HG03432 (cell line): Measurements from ENCODE around the gene FAM120B.

Experiments used
- ATAC-seq: cut with Tn5 transposase; IDR thresholded peaks from one replicate; pipeline ENCODE4 v1.9.1; 2021; ENCODE audit warnings: mild to moderate bottlenecking, moderate library complexity; ENCODE audit not compliant: unreplicated experiment

Gene FAM120B

DNA sequence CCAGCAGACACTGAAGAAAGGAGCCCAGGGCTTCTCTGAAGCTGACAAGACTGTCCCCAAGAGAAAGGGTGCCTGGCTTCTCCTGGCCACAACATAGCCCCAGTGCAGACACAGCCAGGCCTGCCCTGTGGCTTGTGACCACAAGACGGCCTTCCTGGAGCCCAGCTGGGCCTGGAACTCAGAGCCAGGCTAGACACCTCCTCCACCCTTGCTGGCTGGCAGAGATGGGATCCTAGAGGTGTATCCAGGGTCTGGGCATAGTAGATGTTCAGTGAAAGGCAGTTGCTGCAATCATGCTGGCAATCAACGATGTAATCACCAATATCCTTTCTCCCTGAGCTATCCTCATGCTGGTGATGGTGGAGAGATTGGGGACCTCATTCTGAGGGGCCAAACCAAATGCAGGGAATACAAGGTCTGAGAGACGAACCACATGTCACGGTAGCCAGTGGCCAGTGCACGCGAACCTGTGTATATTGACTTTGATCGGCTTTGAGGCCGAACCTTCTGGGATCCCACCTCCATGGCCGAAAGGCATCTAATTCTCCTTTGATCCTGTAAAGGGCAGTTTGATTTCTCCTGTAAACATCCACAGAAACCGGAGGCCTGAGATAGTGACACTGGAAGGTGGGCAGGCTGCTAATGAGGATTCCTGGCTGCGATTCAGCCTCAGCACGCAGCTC lies 131.3 kb downstream of the FAM120B start:
- no peak for ATAC-seq

DNA sequence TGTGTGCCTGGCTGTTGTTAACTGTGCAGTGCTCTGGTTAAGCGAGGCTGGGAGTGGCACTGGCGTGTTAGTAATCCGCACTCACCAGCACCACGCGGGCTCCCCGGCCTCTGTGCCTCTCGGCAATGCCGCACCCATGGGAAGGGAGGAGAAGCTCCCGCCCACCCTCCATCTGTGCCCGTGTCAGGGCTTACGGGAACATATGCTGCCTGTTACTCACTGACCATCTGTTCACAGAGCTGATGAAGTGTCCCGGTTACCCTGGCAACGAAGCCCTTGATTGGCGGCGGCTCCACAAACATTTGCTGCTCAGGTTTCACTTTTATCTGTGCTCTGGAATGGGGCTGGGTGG lies 131.8 kb downstream of the FAM120B start:
- ATAC-seq = peak; percentile 98

DNA sequence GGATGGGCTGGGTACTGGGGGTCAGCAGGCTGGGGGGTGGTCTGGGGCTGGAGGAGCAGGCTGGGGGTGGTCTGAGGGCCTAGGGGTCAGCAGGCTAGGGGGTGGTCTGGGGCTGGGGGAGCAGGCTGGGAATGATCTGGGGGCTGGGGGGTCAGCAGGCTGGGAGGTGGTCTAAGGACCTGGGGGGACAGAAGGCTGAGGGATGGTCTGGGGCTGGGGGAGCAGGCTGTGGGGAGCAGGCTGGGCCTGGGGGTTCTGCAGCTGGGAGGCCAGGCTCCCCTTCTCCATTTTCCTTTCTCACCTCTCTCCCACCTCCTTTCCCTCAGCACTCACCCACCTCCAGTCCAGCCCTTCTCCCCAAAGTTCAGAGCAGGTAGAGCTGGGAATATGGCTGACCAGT lies 132.3 kb downstream of the FAM120B start:
- ATAC-seq = no peak

DNA sequence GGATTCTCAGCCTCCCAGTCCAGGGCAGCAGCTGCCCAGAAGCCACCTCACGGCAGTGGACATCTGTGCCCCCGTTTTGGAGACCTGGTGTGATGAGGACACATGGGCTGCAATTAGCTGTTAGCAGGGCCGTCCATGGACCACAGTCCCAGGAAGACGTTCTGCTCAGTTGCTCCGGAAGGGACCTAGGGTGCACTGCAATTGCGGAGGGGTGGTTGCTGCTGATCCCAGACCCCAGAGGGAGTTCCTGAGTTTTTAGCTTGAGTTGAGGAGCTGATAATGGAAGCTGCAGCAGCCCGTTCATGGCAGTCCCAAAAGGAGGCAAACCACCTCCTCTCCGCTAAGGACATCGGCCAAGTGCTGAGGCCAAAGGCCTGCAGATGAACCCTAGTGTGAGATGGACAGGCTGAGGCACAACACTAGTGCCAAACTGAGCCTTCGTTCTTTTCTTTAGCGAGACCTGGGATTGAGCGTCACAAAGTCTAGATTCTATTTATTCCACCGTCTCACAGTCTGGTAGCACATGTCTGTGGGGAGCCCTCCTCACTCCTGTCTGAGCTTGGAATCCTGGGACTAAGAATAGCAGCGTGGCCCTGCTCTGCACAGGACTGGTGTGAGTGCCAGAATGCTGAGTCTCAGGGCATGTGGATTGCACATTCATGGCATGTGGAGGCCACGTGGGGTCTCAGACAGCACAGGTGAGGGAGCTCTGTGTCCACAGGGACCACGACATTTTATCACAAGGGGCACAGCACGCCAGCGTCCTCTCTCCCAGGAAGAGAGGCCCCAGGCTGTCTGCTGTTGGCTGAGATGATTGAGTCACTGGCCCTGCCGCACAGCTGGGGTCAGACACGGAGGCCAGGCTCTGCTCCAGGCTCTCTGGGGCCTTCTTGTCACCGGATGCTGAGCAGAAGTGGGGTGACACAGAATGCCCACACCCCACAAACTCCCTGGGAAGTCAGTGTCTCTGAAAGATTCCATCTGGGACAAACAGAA lies 133.1 kb downstream of the FAM120B start:
- ATAC-seq = no peak

DNA sequence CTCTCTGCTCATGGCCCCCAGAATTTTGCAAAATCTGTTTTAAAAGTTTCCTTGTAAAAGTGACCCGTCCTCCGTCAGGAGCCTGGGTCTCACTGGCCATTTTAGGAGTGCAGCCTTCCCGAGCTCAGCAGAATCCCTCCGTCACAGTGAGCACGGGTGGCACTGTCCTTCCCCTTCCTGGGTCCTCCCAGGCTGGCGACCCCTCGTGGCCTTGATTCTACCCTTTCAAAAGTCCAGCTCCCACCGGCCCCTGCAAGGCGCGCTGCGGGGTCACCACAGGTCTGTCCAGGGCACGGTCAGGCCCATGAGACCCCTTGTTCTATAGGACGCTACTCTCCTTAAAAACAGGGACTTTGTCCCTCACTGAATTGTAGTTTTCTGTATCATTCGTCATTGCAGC lies 133.9 kb downstream of the FAM120B start:
- no peak for ATAC-seq

DNA sequence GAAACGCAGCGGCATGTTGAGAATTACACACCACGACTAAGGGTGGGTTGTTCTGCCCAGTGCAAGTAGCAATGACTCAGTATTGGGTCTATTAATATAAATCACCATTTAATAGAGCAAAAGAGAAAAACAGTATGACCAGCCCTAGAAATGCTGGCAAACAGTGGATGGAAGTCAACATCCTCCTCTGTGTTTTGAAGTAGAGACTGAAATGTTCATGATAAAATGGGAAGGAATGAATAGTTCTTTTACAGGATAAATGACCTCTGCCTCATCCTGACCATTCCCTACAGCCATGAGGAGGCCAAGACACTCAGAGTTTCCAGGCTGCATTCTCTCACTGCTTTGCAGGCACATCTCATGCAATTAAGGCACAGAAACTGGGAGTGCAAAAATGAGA lies 134.8 kb downstream of the FAM120B start:
- ATAC-seq = no peak

DNA sequence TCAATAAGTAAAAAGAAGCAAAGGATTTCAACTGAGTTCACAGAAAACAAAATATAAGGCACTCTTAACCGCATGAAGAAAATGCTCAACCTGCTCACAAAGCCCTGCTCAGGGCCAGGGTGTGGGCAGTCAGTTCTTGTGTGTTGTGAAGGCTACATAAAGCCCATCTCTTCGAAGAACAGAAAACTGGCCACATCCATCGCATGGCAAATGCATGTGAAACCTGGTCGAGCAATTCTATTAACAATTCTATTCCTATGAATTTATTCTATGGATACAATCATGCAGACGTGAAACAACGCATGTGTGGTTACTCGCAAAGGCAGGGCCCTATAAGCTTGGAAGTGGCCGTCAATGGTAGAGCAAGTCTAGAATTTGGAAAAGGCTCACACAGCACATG lies 136.0 kb downstream of the FAM120B start:
- no peak for ATAC-seq

DNA sequence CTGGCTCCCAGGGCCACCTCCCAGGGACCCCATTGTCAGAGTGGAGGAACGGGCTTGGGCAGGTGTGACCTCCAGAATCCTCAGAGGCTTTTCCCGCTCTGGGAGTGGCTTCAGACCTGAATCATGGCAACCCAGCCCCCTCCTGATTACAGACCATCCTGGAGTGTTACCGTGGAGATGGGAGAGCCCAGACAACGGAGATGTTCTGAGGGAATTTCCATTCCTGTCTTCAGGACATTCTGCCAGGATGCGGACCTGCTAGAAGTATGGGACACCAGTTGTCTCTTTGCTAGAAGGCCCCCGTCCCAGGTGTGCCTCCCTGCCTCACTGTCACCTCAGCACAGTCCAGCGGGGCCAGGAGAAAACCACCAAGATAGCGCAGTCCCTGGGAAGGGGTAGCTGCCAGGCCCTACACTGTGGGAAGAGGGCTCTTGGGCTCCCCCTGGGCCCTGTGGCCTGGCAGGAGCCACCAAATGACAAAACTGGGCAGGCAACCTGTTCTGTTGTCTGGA lies 136.6 kb downstream of the FAM120B start:
- no peak for ATAC-seq

DNA sequence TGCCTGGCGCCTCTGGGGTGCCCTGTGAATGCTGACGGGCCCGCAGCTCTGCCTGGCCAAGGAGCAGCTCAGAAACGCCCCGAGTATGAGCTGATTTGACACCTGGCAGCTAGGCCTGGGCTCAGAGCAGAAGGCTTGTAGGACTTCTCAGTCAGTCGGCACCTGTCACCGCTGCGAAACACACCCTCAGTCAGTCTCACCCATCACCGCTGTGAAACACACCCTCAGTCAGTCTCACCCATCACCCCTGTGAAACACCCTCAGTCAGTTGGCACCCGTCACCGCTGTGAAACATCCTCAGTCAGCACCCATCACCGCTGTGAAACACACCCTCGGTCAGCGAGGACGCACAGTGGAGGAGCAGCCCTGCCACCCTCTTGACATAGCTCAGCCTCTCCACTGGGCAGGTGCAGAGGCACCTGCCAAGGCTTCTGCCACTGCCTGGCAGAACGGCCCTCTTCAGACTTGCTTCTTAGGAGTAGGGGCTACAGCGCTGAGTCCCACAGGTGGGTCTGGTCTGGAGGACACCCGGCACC lies 137.6 kb downstream of the FAM120B start:
- no peak for ATAC-seq

DNA sequence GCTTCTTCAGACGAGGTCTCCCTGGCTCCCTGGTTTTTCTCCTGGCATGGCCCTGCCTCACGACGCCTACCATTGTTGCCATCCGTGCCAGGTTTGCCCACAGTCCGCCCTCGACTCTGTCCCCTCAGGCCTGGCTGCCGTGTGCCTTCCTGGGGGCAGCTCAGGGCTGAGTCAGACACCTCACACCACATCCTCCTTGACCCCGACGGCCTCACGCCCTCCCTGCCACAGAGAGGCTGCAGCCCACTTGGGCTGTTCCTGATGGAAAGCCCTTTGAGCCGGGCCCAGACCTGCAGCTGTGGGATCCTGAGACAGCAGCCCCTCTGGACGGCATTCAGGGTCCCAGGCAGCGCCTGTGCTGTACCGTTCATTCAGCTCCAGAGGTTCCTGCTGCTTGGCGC lies 138.3 kb downstream of the FAM120B start:
- no peak for ATAC-seq

DNA sequence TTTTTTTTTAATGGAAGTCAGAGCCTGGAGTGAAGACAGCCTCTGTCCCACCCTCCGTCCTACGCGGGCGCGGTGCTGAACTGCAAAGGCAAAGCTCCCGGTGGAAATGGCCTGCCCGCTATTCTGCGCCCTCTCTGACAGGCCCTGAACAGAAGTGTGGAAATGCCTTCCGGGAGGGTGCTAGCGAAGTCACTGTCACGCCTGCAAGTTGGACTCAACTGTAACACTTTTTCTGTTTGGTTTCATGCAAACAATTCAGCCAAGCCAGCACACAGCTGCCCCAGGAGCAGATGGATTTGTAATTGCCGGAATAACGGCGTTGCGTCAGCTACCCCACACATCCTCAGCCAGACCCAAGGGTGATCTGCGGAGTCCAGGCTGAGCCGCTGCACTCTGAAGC lies 138.9 kb downstream of the FAM120B start:
- ATAC-seq = no peak

DNA sequence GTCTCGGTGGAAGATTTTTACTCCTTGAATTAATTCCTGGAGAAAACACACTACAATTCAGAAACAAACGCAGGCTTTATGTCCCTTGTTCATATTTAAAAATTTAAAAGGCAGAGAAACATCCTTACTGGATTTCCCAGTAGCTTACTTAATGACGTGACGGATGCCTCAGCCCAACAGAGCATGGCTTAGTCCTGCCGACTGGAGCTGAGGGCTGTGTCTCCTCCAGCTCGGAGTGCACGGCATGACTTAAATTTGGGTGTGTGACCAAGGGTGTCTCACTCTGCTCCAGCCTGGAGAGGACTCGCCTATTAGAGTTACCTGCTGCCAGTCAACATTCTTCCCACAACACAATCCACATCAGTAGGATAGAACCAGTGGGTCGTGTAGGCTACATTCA lies 139.4 kb downstream of the FAM120B start:
- no peak for ATAC-seq

DNA sequence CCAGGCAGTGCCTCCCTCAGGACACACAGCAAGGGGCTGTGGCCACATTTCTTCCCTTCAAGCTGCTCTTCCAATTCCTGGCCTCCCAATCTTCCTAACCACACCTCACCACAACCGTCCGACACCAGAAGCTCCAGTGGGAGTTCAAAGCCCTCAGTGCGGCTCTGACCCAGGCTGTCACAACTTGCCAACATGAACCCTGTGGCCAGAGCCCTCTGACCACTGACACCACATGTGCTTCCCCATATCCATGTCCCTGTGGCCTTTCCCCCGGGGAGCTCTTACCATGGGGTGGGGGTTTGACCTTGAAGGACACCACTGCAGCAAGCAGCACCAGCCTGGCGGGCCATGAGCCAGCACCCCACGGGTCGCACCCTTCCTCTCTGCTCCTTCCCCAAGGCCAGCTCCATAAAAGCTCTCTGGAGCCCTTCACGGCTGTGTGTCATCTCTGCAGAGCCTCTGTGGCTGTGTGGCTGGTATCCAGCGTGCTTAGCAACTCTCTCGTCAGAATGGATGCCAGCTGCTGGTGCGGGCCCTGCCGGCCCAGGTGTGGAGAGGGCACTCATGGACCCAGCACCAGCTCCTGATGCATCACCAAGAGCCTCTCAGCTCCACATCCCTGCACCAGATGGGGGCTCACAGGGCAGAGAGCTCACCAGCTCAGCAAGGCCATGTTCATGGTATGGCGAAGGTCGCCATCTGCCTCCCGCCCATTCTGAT lies 140.4 kb downstream of the FAM120B start:
- no peak for ATAC-seq

DNA sequence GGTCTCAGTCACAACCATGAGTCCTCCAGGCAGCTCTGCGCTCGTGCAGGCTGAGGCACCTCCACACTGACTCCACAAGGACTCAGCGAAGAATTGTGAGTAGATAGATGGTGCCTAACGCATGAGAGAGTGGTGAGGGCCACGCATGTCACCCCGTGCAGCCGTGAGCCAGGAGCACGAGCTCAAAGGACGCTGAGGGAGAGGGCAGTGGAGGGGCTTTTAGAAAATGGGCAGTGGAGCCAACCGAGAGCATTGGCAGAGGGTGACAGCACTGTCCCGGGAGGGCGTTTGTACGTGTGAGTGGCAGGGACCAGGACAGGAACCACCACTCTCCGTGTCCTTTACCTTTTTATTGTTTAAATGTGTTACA lies 141.0 kb downstream of the FAM120B start:
- ATAC-seq = no peak

DNA sequence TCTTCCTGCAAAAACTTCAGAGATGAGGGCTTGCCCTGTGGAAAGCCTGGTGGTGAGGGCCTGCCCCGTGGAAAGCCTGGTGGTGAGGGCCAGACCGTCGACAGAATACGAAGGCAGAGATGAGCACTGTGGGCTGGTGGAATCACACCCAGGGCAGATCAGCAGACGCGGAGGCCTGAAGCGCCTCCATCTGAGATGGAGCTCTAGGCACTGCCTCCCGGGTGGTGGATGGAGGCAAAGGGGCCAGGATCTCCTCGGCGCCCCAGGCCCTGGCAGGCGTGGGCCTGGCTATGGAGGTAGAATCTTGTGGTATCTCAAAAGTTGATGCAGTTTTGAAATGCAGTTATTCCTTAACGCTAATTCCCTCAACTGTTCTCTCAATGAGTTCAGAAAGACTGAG lies 141.8 kb downstream of the FAM120B start:
- no peak for ATAC-seq

DNA sequence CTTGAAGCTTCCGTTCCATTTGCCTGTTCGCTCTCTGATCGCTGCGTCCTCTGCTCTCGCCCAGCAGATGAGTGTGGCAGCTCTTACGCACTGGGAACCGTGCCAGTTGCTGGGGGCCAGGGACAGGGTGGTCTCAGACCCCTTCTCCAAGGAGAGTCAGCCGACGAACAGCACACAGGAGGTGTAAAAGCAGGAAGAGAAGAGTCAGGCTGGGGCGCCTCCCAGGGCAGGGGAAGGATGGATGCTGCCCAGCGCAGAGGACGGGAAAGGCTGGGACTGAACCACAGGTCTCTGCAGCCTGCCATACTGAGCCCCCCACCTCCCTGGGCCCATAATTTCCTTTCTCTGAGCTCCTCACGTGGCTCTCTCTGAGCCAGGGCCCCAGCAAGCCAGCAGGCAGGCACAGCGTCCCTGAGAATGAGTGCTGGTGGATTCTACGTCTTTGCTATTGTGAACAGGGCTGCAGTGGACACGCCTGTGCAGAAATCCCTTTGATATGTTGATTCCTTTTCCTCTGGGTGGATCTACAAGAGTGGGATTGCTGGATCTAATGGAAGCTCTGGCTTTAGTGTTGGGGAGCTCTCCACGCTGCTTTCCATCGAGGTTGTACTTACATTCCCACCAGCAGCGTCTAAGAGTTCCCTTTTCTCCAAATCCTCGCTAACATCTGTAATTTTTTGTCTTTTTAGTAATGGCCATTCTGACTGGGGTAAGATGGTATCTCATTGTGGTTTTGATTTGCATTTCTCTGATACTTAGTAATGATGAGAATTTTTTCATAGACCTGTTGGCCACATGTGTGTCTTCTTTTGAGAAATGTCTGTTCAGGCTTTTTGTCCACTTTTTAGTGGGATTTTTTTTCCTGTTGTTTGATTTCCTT lies 142.4 kb downstream of the FAM120B start:
- no peak for ATAC-seq

DNA sequence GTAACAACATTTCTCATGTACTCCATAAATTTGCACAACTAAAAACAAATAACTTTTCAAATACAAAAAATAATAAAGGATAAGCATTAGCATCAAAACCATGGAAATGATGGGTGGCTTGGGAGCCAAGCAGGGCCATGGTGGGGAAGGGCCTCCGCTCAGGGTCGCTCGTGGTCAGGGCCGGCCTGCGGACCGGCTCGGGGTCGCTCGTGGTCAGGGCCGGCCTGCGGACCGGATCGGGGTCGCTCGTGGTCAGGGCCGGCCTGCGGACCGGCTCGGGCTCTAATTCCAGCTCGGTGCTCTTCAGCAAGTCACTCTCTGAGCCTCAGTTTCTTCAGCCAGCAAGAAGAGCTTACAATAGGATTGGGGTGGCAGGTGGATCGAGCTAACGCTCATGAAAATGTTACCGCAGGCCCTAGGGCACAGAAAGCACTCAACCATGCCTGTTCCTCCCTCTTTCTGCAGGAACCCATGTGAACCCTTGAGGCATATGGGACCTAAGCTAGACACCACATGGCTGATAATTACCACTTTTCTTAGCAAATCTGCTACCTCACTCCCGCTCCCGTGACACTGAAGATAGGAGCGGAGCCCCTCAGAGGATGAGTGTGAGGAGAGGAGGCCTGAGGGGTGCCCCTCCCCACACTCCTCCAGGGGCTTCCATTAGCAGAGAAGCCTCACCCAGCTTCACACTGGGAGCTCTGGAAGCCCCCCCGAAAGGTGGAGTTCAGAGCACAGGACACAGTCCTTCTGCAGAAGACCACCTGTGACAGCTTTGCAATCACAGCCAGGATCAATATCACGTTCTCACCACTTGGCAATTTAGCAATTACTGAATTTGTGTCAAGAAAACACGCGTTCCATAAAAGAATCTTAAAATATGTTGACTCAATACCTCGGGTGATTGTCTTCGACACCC lies 143.5 kb downstream of the FAM120B start:
- no peak for ATAC-seq

DNA sequence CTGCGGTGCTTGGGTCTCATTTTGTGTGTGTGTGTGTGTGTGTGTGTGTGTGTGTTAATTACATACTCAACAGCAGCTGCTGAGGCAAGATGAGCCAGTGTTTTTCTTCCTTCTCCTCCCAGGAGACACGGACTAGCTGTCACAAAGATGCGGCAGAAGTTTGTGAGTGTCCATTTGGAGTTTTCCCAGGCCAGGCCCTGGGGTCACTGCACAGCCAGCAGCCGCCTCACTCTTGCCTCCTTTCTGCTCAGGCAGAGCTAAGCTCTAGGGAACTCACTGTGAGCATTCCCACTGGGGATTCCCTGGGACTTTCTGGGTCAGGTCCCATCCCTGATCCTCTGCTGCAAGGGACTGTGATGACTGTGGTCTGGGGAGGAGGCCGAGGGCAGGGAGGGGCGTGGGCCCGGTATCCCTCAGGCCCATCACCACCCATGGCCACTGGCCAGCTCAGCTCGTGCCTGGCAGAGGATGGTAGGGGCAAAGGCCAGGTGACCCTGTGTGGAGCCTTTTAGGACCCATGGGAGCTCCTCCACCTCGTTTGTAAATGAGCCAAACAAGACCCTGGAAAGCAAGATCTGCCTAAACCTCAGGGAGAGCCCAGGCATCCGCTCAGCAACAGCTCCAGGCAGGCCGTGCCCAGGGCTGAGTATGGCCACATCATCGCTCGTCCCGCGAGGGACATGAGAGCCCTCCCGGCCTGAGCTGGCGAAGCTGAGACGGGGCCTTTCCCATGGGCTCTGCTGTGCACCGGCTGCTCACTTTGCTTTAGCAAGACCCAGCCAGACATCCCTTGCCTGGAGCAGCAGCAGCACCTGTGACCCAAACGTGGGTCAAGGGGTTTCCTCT lies 144.6 kb downstream of the FAM120B start:
- ATAC-seq = no peak
